ENCODE results near the gene PABPN1L.

Gene PABPN1L

DNA sequence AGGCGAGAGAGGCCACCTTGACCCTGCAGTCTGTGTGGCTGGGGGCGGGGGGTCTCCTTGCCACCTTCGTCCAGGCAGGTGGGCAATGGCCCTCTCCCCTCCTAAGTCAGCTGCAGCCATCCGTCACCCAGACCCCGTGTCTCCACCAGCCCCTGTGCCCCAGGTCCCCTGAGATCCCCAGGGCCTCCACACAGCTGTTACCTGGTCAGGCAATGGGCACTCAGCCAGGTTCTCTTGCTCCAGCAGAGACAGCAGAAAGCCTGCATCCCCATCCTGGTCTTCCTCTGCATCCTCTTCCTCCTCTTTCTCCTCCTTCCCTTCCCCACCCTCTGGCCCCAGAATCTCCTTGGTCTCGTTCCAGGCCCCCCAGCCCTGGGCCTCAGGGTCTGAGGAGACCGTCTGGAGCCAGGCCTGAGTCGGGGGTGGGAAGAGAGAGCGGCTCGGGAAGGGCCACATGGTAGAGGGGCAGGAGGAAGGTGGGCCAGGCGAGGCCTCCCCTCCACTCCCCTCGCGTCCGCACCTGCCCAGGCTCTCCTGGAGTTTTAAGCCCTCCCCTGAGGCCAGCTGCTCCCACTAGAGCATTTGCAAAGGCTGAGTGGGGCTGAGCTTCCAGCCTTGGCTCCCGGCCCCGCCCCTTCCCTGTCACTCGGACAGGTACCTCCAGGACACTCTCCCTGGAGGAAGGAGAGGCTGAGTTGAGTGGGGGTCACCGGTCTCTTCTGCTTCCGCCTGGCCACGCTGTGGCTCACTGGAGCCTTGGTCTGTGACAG, at the start of gene PABPN1L:
TSS of gene PABPN1L (minus strand) at position 510 of the 770 bp plus-strand sequence. CDS start at position 456, 54 bp downstream.
- no peak for DNase-seq (ENCODE audit: low spot score)

GRCh38 chr16:88915639-88916327, 49.3 kb upstream of the PABPN1L start:
- DNase-seq (ENCODE audit: low spot score) = no peak

- DNase-seq (ENCODE audit: low spot score) = no peak
These were observed 48.4 kb upstream of the PABPN1L start for GRCh38 chr16:88914750-88915368.

GRCh38 chr16:88913870-88914269, 47.4 kb upstream of the PABPN1L start:
- no peak for DNase-seq (ENCODE audit: low spot score)

GRCh38 chr16:88913001-88913612, 46.6 kb upstream of the PABPN1L start:
- DNase-seq (ENCODE audit: low spot score) = no peak

GRCh38 chr16:88912556-88912955, 46.1 kb upstream of the PABPN1L start:
- DNase-seq (ENCODE audit: low spot score) = no peak

- no peak for DNase-seq (ENCODE audit: low spot score)
These were observed 45.5 kb upstream of the PABPN1L start for GRCh38 chr16:88911946-88912310.

GRCh38 chr16:88911136-88911945, 44.9 kb upstream of the PABPN1L start:
- DNase-seq (ENCODE audit: low spot score) = no peak

GRCh38 chr16:88910284-88911135, 44.0 kb upstream of the PABPN1L start:
- DNase-seq (ENCODE audit: low spot score) = no peak

- DNase-seq (ENCODE audit: low spot score) = no peak
These were observed 43.2 kb upstream of the PABPN1L start for GRCh38 chr16:88909431-88910210.

GRCh38 chr16:88908307-88908706, 41.8 kb upstream of the PABPN1L start:
- no peak for DNase-seq (ENCODE audit: low spot score)

DNA sequence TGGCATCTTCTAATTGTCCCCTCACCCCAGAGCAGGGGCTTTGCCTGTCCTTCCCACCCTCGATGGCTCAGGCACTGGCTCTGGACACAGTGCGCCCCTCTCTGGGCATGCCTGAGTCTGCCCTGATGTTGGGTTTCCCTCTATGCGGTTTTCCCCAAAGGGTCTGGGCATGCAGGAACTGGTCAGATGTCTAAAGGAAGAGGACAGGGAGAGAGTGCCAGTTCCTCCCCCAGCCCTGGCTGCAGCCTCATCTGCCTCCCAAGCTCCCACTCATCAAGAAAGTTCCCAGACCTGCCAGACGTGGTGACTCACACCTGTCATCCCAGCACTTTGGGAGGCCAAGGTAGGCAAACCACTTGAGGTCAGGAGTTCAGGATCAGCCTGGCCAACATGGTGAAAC, 41.3 kb upstream of the PABPN1L start:
- DNase-seq (ENCODE audit: low spot score) = no peak

DNA sequence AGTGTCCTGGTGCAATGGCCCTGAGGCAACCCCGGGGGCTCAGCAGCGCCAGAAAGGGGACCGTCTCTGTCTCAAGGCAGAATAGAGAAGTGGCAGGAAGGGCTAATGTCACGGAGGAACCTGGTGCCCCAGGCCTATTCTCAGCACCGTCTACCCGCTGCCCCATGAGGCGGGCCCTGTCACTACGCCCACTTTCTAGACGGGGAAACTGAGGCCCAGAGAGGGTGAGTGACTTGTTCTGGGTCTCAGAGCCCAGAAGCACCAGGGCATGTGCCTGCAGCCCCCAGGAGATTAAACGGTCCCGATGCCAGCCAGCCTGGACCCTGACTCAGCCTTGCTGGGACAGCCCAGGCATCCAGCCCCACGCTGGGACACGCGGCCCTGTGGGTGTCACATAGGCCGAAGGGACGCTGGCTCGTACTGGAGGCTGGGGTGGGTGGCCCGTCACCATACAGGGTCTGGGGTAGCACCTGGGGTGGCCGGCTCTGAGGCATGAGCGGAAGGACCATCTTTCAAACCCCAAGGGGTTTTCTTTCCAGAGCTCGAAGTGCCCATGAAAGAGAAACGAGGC, 40.2 kb upstream of the PABPN1L start:
- DNase-seq (ENCODE audit: low spot score) = no peak

- no peak for DNase-seq (ENCODE audit: low spot score)
These were observed 39.6 kb upstream of the PABPN1L start for GRCh38 chr16:88906020-88906419.

DNA sequence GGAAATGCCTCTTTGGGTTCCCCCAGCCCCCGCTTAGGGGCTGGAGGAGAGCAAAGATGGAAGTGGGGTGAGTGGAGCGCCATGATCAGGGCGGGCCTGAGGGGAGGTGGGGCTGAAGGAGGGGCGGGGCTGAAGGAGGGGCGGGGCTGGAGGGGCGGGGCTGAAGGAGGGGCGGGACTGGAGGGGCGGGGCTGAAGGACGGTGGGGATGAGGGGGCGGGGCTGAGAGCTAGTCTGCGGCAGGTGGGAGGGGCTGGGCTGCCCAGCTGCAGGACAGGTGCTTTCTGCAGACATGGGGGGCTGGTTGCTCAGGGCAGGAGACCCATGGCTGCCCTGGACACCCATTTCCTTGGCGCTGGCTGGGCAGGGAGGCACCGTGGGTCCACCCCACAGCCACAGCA, 39.1 kb upstream of the PABPN1L start:
- DNase-seq (ENCODE audit: low spot score) = no peak

DNA sequence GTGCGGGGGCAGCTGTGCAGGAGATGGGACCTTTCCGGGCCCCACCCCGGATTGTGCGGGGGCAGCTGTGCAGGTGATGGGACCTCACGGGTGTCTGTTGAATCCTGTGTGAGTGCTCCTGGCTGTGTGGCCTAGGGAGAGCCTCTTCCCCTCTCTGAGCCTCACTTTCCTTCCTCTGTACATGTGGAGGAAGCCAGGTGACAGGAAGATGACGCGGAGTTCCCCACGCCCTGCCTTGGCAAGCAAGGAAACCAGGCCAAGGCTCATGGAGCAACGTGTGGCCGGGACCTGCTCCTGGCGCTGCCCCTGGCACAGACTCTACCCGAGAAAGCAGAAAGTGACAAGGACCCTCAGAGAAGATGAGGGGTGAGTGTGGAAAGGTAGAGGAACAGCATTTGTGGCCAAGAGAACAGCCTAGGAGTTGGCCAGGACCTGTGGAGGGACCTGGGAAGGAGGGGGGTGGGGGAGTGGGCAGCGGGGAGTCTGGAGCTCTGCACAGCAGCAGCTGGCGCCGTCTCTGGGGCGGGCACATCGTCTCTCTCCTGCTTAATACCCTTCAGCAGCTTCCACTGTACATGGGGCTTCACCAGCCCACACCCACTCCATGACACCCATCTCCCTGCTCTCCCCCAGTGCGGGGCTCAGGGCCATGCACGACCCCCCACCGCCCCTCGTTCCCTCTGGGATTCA, 38.4 kb upstream of the PABPN1L start:
- DNase-seq (ENCODE audit: low spot score) = no peak

- DNase-seq (ENCODE audit: low spot score) = no peak
These were observed 36.8 kb upstream of the PABPN1L start for GRCh38 chr16:88903267-88903666.

GRCh38 chr16:88902744-88903143, 36.3 kb upstream of the PABPN1L start:
- no peak for DNase-seq (ENCODE audit: low spot score)

- no peak for DNase-seq (ENCODE audit: low spot score)
These were observed 35.4 kb upstream of the PABPN1L start for GRCh38 chr16:88901718-88902337.

All from CD4-positive, alpha-beta T cell treated with Interleukin-15 for 4 hours (primary cell).